Non-pigmented ciliary epithelial cell (primary cell): Measurements from ENCODE around the gene COMTD1.
"Not testable (repeated sequence)": the region's sequence is repeated elsewhere in the genome, so short reads cannot be mapped to it uniquely, and the experiment has no call there.

Experiments
- DNase-seq: peaks from one replicate; pipeline ENCODE4 v3.0.0-alpha.2; 2010; ENCODE audit warnings: low read depth

The COMTD1 gene

DNA sequence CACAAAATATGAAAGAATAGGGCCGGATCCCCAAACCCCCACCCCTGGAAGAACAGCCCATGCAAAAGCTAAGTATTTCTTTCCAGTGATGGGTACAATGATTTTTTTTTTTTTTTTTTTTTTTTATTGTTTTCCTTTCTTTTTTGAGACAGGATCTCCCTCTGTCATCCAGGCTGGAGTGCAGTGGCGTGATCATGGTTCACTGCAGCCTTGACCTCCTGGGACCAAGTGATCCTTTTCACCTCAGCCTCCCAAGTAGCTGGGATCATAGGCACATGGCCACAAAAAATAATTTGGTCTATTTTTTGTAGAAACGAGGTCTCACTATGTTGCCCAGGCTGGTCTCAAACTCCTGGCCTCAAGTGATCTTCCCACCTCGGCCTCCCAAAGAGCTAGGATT, 41.1 kb downstream of the COMTD1 start:
- DNase-seq, result not testable (repeated sequence)

DNA sequence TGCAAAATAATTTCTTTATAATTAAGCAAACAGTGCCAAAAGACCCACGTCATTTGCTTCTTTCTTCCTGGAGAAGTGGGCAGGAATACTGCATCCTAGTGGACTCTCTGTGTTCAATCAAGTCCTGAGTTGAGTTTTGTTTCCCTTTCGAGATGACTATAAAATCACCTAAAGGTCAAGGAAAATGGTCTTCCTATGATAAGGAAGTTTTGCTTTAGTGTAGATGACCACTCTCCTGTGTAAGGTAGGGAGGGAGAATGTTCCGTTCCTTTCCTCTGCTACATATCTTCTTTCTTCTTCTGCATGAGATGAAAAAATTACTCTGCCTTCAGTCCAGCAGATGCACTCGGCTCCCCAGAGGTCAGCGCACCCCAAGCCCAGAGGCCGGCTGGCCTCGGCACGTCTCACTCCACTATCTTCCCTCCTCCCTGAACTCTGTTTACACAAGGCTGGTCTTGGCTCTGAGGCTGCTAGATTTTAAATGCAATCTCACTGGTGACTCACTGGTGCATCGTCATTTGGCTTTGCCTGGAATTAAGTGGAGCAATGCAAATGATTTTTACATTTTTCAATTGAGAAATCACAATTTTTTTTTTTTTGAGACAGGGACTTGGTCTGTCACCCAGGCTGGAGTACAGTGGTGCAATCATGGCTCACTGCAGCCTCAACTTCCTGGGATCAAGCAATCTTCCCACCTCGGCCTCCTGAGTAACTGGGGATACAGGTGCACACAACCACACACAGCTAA, 43.8 kb downstream of the COMTD1 start:
- DNase-seq, result peak; percentile 73

DNA sequence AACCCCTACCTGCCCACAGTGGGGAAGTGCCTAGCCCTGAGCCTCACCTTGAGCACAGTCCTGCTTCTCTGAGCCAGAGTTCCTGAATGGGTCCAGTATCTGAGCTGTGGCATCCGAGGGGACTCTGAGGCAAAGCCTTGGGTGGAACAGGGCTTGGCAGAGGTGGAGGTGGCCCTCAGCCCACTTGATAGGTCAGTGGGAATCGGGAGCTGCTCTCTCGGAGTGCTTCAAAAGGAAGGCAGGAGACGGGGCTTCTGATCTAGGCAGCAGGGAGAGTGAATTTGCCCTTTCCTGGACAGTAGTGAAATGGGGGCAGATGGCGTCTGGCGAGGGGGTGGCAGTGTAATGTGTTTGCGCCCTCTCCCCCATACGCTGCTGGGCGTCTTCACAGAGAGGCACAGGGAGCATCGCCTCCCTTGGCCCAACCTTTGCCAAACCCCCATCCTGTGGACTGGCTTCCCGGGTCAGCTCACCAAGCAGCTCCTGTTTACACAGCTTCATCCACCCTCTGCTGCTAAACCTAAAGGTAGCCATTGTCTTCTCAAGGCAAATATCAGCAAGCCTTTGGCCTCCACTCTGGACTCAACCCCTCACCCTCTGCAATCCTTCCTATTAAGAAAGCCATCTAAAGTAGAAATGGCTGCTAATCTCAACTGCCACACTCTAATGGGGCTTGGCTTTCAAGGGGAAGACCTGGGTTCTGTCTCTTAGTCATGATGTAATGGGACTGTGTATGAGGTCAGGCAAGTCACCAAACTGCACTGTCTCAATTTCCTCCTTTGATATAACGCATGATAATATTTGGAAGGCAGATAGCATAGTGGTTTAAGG, 46.3 kb downstream of the COMTD1 start:
- DNase-seq, result no peak

DNA sequence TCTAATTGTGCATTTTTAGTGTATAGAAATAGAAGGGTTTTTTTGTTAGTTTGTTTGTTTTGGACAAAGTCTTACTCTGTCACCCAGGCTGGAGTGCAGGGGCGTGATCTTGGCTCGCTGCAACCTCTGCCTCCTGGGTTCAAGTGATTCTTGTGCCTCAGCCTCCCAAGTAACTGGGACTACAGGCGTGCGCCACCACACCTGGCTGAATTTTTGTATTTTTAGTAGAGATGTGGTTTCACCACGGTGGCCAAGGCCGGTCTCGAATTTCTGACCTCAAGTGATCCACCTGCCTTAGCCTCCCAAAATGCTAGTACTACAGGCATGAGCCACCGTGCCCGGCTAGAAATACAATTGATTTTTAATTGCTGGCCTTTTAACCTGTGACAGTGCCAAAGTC, 47.2 kb downstream of the COMTD1 start:
- not testable (repeated sequence) for DNase-seq

DNA sequence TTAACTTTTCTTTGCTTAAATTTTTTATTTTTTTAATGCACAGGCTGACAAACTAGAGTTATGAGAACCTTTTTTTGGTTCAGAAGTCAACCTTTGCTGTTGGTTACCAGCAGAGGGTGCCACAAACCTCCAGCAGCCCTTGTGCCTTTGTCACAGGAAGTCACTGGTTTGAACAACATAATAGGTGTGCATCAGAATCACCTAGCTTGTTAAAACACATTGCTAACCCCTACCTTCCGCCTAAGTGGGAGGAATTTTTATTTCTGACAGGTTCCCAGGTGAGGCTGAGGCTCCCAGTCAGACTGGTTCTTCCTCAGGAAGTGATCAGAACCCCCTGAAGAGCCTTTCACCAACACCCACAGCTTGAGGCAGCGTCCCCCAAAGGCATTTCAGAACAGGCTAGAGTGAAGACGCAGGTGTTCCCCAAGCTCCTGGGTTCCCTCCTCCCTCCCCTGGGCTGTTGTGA, 47.8 kb downstream of the COMTD1 start:
- no peak for DNase-seq

DNA sequence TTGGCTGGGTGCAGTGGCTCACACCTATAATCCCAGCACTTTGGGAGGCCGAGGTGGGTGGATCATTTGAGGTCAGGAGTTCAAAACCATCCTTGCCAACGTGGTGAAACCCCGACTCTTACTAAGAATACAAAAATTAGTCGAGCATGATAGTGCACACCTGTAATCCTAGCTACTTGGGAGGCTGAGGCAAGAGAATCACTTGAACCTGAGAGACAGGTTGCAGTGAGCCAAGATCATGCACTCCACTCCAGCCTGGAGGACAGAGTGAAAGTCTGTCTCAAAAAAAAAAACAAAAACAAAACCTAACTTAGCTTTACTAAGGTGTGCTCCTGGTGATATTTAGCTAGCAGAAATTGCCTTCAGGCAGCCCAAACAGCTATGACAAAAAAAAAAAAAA, 49.4 kb downstream of the COMTD1 start:
- no peak for DNase-seq
